ENCODE measurements around the gene SYNPO2. TPM values are rescaled to one million over a fixed set of nuclear protein-coding genes. Genes with fewer than 3 reads are reported as not detected.

The SYNPO2 gene
- total RNA-seq, 1 experiment from 2014 or later = 0.93 TPM

DNA sequence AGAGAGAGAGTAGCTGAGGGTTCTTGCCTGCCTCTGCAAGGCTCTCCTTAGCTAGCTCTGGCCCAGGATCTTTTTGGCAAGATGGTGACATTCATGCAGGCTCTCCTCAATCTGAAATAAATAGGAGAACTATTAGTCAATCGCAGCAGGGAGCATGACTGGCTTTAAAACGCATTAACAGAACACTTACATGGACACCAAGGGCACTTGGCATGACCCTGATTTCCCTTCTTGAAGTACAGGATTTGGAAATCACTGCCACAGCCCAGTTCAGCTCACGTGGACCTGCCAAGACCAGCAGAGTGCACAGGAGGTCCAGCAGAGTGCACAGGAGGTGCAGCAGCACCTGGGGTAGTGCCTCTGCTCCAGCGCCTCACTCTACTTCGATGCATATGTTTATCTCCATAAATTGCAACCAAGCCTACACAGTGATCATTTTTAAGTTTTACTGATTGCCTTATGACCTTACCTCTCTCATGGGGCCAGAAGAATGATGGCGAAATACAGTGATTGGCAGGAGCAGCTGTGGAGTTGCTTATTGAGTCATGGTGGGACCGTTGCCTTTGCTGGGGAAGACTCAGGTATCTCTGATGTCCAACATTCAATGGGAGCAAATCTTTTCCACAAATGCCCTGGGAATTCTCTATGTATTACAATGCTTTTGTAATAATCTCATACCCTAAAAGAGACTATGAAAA is 122.4 kb downstream of the SYNPO2 start:
- CTCF ChIA-PET = no interaction called here
- no TSS peak for BruUV-seq (replicated peaks)
- TF ChIP-seq ZFX (IDR thresholded peaks at IDR 0.05) (no peak), POLR2A (IDR thresholded peaks at IDR 0.05; ENCODE audit: borderline replicate concordance, extremely low read depth, insufficient read depth, insufficient read length) (no peak), SP1 (IDR thresholded peaks at IDR 0.05; ENCODE audit: low read depth) (no peak), RAD21 (IDR thresholded peaks at IDR 0.05; ENCODE audit: low read depth) (no peak), ZBTB33 (IDR thresholded peaks at IDR 0.05; ENCODE audit: extremely low read depth, insufficient replicate concordance, low read length) (no peak), SIN3A (IDR thresholded peaks at IDR 0.05; ENCODE audit: low read depth) (no peak), TCF7L2 (IDR thresholded peaks at IDR 0.05; ENCODE audit: borderline replicate concordance, extremely low read depth, insufficient read depth, insufficient read length) (no peak), ELF1 (IDR thresholded peaks at IDR 0.05; ENCODE audit: borderline replicate concordance, low read depth) (no peak), POLR2AphosphoS5 (IDR thresholded peaks at IDR 0.05; ENCODE audit: low read depth, low read length) (no peak), REST (IDR thresholded peaks at IDR 0.05; ENCODE audit: low read depth) (no peak), FOSL1 (IDR thresholded peaks at IDR 0.05; ENCODE audit: low read depth) (no peak), CBX3 (IDR thresholded peaks at IDR 0.05; ENCODE audit: low read depth) (no peak), YY1 (IDR thresholded peaks at IDR 0.05; ENCODE audit: extremely low read depth, insufficient replicate concordance, low read depth, low read length) (no peak), EZH2phosphoT487 (IDR thresholded peaks at IDR 0.05; ENCODE audit: borderline replicate concordance) (no peak)
- TF ChIP-seq, protein P1, sequence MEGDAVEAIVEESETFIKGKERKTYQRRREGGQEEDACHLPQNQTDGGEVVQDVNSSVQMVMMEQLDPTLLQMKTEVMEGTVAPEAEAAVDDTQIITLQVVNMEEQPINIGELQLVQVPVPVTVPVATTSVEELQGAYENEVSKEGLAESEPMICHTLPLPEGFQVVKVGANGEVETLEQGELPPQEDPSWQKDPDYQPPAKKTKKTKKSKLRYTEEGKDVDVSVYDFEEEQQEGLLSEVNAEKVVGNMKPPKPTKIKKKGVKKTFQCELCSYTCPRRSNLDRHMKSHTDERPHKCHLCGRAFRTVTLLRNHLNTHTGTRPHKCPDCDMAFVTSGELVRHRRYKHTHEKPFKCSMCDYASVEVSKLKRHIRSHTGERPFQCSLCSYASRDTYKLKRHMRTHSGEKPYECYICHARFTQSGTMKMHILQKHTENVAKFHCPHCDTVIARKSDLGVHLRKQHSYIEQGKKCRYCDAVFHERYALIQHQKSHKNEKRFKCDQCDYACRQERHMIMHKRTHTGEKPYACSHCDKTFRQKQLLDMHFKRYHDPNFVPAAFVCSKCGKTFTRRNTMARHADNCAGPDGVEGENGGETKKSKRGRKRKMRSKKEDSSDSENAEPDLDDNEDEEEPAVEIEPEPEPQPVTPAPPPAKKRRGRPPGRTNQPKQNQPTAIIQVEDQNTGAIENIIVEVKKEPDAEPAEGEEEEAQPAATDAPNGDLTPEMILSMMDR (IDR thresholded peaks at IDR 0.05 in 2 of 3, conservative IDR thresholded peaks at IDR 0.05 in 1 of 3; ENCODE audit: borderline replicate concordance in 1 of 3, insufficient read depth in 1 of 3, low read depth in 2 of 3, low read length in 2 of 3) = no peak

More for the DNA sequence above, 122.4 kb downstream of the SYNPO2 start:
- no peaks in the 10 kb centered on the region for H3K27me3 ChIP-seq (ENCODE audit: insufficient read depth, low read length)
- no peaks in the 10 kb centered on the region for H3K79me2 ChIP-seq (ENCODE audit: insufficient read depth, low read length)
- no peak for ATAC-seq
- no peak overlapping the region for H3K9ac ChIP-seq (ENCODE audit: low read length)
- no peak overlapping the region for H2AFZ ChIP-seq (ENCODE audit: low read depth, low read length, poor library complexity, severe bottlenecking)
- no peaks in the 10 kb centered on the region for H3K9me3 ChIP-seq (ENCODE audit: control insufficient read depth in 1 of 2, insufficient read depth in 1 of 2, low read depth in 1 of 2, low read length in 2 of 2)
- no peak overlapping the region for H3K4me2 ChIP-seq (ENCODE audit: low read length)
- H3K4me1 ChIP-seq (ENCODE audit: control insufficient read depth in 1 of 2, insufficient read depth in 2 of 2, low read length in 2 of 2) = no peaks in the 10 kb centered on the region
- RAD21 ChIA-PET (ENCODE audit: low non-redundant PET in 1 of 2, low total read pairs in 2 of 2, uncharacterized antibody in 2 of 2, unreplicated experiment in 2 of 2) = no interaction called here
- H4K20me1 ChIP-seq (ENCODE audit: insufficient read depth) = no peaks in the 10 kb centered on the region
- H3K36me3 ChIP-seq (ENCODE audit: control insufficient read depth in 1 of 2, insufficient read depth in 2 of 2, low read length in 2 of 2) = no peaks in the 10 kb centered on the region
- POLR2A ChIA-PET = no interaction called here
- H3K27ac ChIP-seq (ENCODE audit: low read depth, low read length) = no peak overlapping the region
- H3K4me3 ChIP-seq (replicated peaks in 1 of 2; ENCODE audit: low read depth in 1 of 2, low read length in 2 of 2) = no peak overlapping the region
- DNase-seq (ENCODE audit: low read depth, low spot score) = no peak
- no peaks in the 10 kb centered on the region for H3K9me2 ChIP-seq (ENCODE audit: insufficient read depth)
- intact Hi-C loops (cut with micrococcal nuclease) = no loop called here
